ENCODE measurements around the gene KCNJ10. TPM values are rescaled to one million over a fixed set of nuclear protein-coding genes. Genes with fewer than 3 reads are reported as not detected.

The KCNJ10 gene
- total RNA-seq, 1 donor from 2014 or later, result not detected

GRCh38 chr1:159988006-159988405 is 82.0 kb downstream of the KCNJ10 start:
- H3K4me1 Mint-ChIP-seq (ENCODE audit: unreplicated experiment), result peaks cover 10% of the 10 kb centered on the region
- no peaks in the 10 kb centered on the region for H3K36me3 Mint-ChIP-seq (ENCODE audit: low read depth, unreplicated experiment)
- no peak overlapping the region for H3K27ac Mint-ChIP-seq (ENCODE audit: unreplicated experiment)
- DNase-seq (ENCODE audit: low spot score), result no peak
- no peak for TF ChIP-seq CTCF (IDR thresholded peaks at IDR 0.05; ENCODE audit: unreplicated experiment)
- no peaks in the 10 kb centered on the region for H3K27me3 Mint-ChIP-seq (ENCODE audit: unreplicated experiment)
- H3K4me3 Mint-ChIP-seq (ENCODE audit: unreplicated experiment), result no peak overlapping the region
- no peaks in the 10 kb centered on the region for H3K9me3 Mint-ChIP-seq (ENCODE audit: unreplicated experiment)

GRCh38 chr1:159987186-159987585 is 82.8 kb downstream of the KCNJ10 start:
- Mint-ChIP-seq H3K27me3 (ENCODE audit: unreplicated experiment) (no peaks in the 10 kb centered on the region), H3K27ac (ENCODE audit: unreplicated experiment) (no peak overlapping the region), H3K4me3 (ENCODE audit: unreplicated experiment) (no peak overlapping the region), H3K36me3 (ENCODE audit: low read depth, unreplicated experiment) (peaks cover under 1% of the 10 kb centered on the region), H3K9me3 (ENCODE audit: unreplicated experiment) (no peaks in the 10 kb centered on the region), H3K4me1 (ENCODE audit: unreplicated experiment) (peaks cover 10% of the 10 kb centered on the region)
- TF ChIP-seq CTCF (IDR thresholded peaks at IDR 0.05; ENCODE audit: unreplicated experiment), result no peak
- no peak for DNase-seq (ENCODE audit: low spot score)

GRCh38 chr1:159986531-159986930 is 83.4 kb downstream of the KCNJ10 start:
- H3K27me3 Mint-ChIP-seq (ENCODE audit: unreplicated experiment), result peaks cover 3% of the 10 kb centered on the region
- peaks cover 5% of the 10 kb centered on the region for H3K36me3 Mint-ChIP-seq (ENCODE audit: low read depth, unreplicated experiment)
- DNase-seq (ENCODE audit: low spot score), result no peak
- no peak overlapping the region for H3K4me3 Mint-ChIP-seq (ENCODE audit: unreplicated experiment)
- H3K27ac Mint-ChIP-seq (ENCODE audit: unreplicated experiment), result no peak overlapping the region
- H3K4me1 Mint-ChIP-seq (ENCODE audit: unreplicated experiment), result peaks cover 10% of the 10 kb centered on the region
- H3K9me3 Mint-ChIP-seq (ENCODE audit: unreplicated experiment), result no peaks in the 10 kb centered on the region
- no peak for TF ChIP-seq CTCF (IDR thresholded peaks at IDR 0.05; ENCODE audit: unreplicated experiment)

- H3K4me1 Mint-ChIP-seq (ENCODE audit: unreplicated experiment), result peaks cover 10% of the 10 kb centered on the region
- no peak overlapping the region for H3K27ac Mint-ChIP-seq (ENCODE audit: unreplicated experiment)
- no peak overlapping the region for H3K4me3 Mint-ChIP-seq (ENCODE audit: unreplicated experiment)
Measured at GRCh38 chr1:159986093-159986492, 83.9 kb downstream of the KCNJ10 start.

GRCh38 chr1:159985473-159985872 is 84.5 kb downstream of the KCNJ10 start:
- no peak for DNase-seq (ENCODE audit: low spot score)
- Mint-ChIP-seq H3K4me3 (ENCODE audit: unreplicated experiment) (no peak overlapping the region), H3K27ac (ENCODE audit: unreplicated experiment) (no peak overlapping the region), H3K4me1 (ENCODE audit: unreplicated experiment) (peaks cover 10% of the 10 kb centered on the region), H3K36me3 (ENCODE audit: low read depth, unreplicated experiment) (peaks cover 5% of the 10 kb centered on the region), H3K27me3 (ENCODE audit: unreplicated experiment) (peaks cover 3% of the 10 kb centered on the region), H3K9me3 (ENCODE audit: unreplicated experiment) (no peaks in the 10 kb centered on the region)
- TF ChIP-seq CTCF (IDR thresholded peaks at IDR 0.05; ENCODE audit: unreplicated experiment), result no peak

More at GRCh38 chr1:159986093-159986492, 83.9 kb downstream of the KCNJ10 start:
- Mint-ChIP-seq H3K27me3 (ENCODE audit: unreplicated experiment) (peaks cover 3% of the 10 kb centered on the region), H3K9me3 (ENCODE audit: unreplicated experiment) (no peaks in the 10 kb centered on the region), H3K36me3 (ENCODE audit: low read depth, unreplicated experiment) (peaks cover 5% of the 10 kb centered on the region)
- no peak for TF ChIP-seq CTCF (IDR thresholded peaks at IDR 0.05; ENCODE audit: unreplicated experiment)
- DNase-seq (ENCODE audit: low spot score), result no peak
